AG04449 (cell line): ENCODE data around the gene HSD17B11.

Experiments used
- CTCF ChIA-PET: fragments of 350-600 bp; formaldehyde crosslinking; extraction: SDS; loops from one replicate; lab custom pipeline; 2021; ENCODE audit warnings: antibody characterized with exemption; lab: Yijun Ruan, JAX
- POLR2A ChIA-PET: fragments of 400-600, 350-600 bp; formaldehyde crosslinking; extraction: SDS; loops from one replicate; lab custom pipeline; 2020; ENCODE audit warnings: antibody characterized with exemption, inconsistent platforms; lab: Yijun Ruan, JAX
- DNase-seq: peaks from one replicate; pipeline ENCODE4 v3.0.0-alpha.2; 2010; ENCODE audit warnings: low read depth, low spot score
- H3K4me3 ChIP-seq: 2 replicates; pipeline ENCODE4 v1.5.1; 2011; ENCODE audit warnings: low read depth, mild to moderate bottlenecking, control low read depth, low read length
- CTCF ChIP-seq: IDR thresholded peaks from one replicate; pipeline ENCODE4 v1.5.1; 2011; ENCODE audit warnings: mild to moderate bottlenecking, moderate library complexity, low read length, control low read depth, inconsistent platforms; ENCODE audit not compliant: insufficient read depth; ENCODE audit errors: missing control alignments

The HSD17B11 gene

GRCh38 chr4:87382931-87383330 is 8.1 kb downstream of the HSD17B11 start:
- TF ChIP-seq CTCF: no peak
- ChIA-PET CTCF (interaction anchor here (1.1 to 1.7 kb wide), 2 partner anchors 8 to 83 kb away, joined by 5 to 7 read pairs; partner anchors contain the start of gene HSD17B11), POLR2A (no interaction called here)
- no peak for DNase-seq
- no peak overlapping the region for H3K4me3 ChIP-seq

- POLR2A ChIA-PET: no interaction called here
- TF ChIP-seq CTCF: no peak
- CTCF ChIA-PET: interaction anchor here (0.9 to 1.7 kb wide), 4 partner anchors 9 to 84 kb away, joined by 3 to 7 read pairs (median 4); partner anchors contain the start of gene HSD17B11
- no peak overlapping the region for H3K4me3 ChIP-seq
- DNase-seq: no peak
Observed at GRCh38 chr4:87382116-87382515, 8.9 kb downstream of the HSD17B11 start.

- ChIA-PET POLR2A (no interaction called here), CTCF (interaction anchor here (0.8 to 9.7 kb wide), 5 partner anchors 8 to 473 kb away, joined by 3 to 164 read pairs (median 5); partner anchors contain the start of gene HSD17B11)
- no peak for TF ChIP-seq CTCF
- DNase-seq: no peak
- H3K4me3 ChIP-seq: no peak overlapping the region
Observed at GRCh38 chr4:87377816-87378215, 13.2 kb downstream of the HSD17B11 start.

GRCh38 chr4:87375719-87376291 is 15.2 kb downstream of the HSD17B11 start:
- H3K4me3 ChIP-seq: no peak overlapping the region
- ChIA-PET POLR2A (no interaction called here), CTCF (interaction anchor here (0.6 to 9.7 kb wide), 26 partner anchors 9 to 836 kb away, joined by 3 to 164 read pairs (median 4); partner anchors contain the start of genes HSD17B11 and NUDT9)
- DNase-seq: peak; percentile 70
- peak; percentile 62 for TF ChIP-seq CTCF

GRCh38 chr4:87370068-87370467 is 20.9 kb downstream of the HSD17B11 start:
- no peak for TF ChIP-seq CTCF
- ChIA-PET CTCF (interaction anchor here (0.7 to 9.7 kb wide), 3 partner anchors 12 to 98 kb away, joined by 3 to 164 read pairs (median 9); no protein-coding TSS in a partner anchor), POLR2A (interaction anchor here (1.1 kb wide), 1 partner anchor 21 kb away, joined by 4 read pairs; the partner anchor contains the start of gene HSD17B11)
- DNase-seq: no peak
- no peak overlapping the region for H3K4me3 ChIP-seq

- H3K4me3 ChIP-seq: no peak overlapping the region
- TF ChIP-seq CTCF: no peak
- no peak for DNase-seq
- CTCF ChIA-PET: interaction anchor here (1.0 kb wide), 1 partner anchor 9 kb away, joined by 3 read pairs; no protein-coding TSS in a partner anchor
- POLR2A ChIA-PET: no interaction called here
Observed at GRCh38 chr4:87366521-87367162, 24.3 kb downstream of the HSD17B11 start.
